ENCODE data around the gene DAPK1.

The DAPK1 gene

GRCh38 chr9:87733273-87734052 is 235.8 kb downstream of the DAPK1 start:
- H3K4me3 ChIP-seq (ENCODE audit: low read depth, low read length): no peak overlapping the region
- no peak for DNase-seq (ENCODE audit: low read depth)
- TF ChIP-seq CTCF (IDR thresholded peaks at IDR 0.05; ENCODE audit: low read depth, low read length, missing control alignments): no peak
- in situ Hi-C loops (cut with HindIII; ENCODE audit: low sequenced_read_pairs): no loop called here

GRCh38 chr9:87734106-87734505 is 236.4 kb downstream of the DAPK1 start:
- no peak for TF ChIP-seq CTCF (IDR thresholded peaks at IDR 0.05; ENCODE audit: low read depth, low read length, missing control alignments)
- in situ Hi-C loops (cut with HindIII; ENCODE audit: low sequenced_read_pairs): no loop called here
- H3K4me3 ChIP-seq (ENCODE audit: low read depth, low read length): no peak overlapping the region
- DNase-seq (ENCODE audit: low read depth): no peak

GRCh38 chr9:87739546-87739945 is 241.9 kb downstream of the DAPK1 start:
- DNase-seq (ENCODE audit: low read depth): no peak
- TF ChIP-seq CTCF (IDR thresholded peaks at IDR 0.05; ENCODE audit: low read depth, low read length, missing control alignments): no peak
- in situ Hi-C loops (cut with HindIII; ENCODE audit: low sequenced_read_pairs): no loop called here
- no peak overlapping the region for H3K4me3 ChIP-seq (ENCODE audit: low read depth, low read length)

GRCh38 chr9:87740209-87740608 is 242.5 kb downstream of the DAPK1 start:
- in situ Hi-C loops (cut with HindIII; ENCODE audit: low sequenced_read_pairs): no loop called here
- TF ChIP-seq CTCF (IDR thresholded peaks at IDR 0.05; ENCODE audit: low read depth, low read length, missing control alignments): no peak
- DNase-seq (ENCODE audit: low read depth): no peak
- H3K4me3 ChIP-seq (ENCODE audit: low read depth, low read length): no peak overlapping the region

GRCh38 chr9:87741326-87741725 is 243.7 kb downstream of the DAPK1 start:
- in situ Hi-C loops (cut with HindIII; ENCODE audit: low sequenced_read_pairs): no loop called here
- TF ChIP-seq CTCF (IDR thresholded peaks at IDR 0.05; ENCODE audit: low read depth, low read length, missing control alignments): no peak
- DNase-seq (ENCODE audit: low read depth): no peak
- H3K4me3 ChIP-seq (ENCODE audit: low read depth, low read length): no peak overlapping the region

GRCh38 chr9:87741891-87742290 is 244.2 kb downstream of the DAPK1 start:
- no peak for TF ChIP-seq CTCF (IDR thresholded peaks at IDR 0.05; ENCODE audit: low read depth, low read length, missing control alignments)
- in situ Hi-C loops (cut with HindIII; ENCODE audit: low sequenced_read_pairs): no loop called here
- DNase-seq (ENCODE audit: low read depth): no peak
- H3K4me3 ChIP-seq (ENCODE audit: low read depth, low read length): no peak overlapping the region
